Psoas muscle (tissue), 8 donors: ENCODE data around the gene SH3D19. TPM values are rescaled to one million over a fixed set of nuclear protein-coding genes. Genes with fewer than 3 reads are reported as not detected.
"Not testable (repeated sequence)": the region's sequence is repeated elsewhere in the genome, so short reads cannot be mapped to it uniquely, and the experiment has no call there.

ENCODE experiments used
- ATAC-seq, 4 donors: fragments of 200-7000 bp; cut with Tn5 transposase; one replicate each; pipeline ENCODE4 v1.9.1; 2020; ENCODE audit warnings: moderate library complexity in 3 of 4, mild to moderate bottlenecking in 2 of 4
- DNase-seq, 2 donors: peaks; one replicate each; pipeline ENCODE4 v3.0.0-alpha.2; 2020
- H3K27ac ChIP-seq: fragments of 200-600 bp; one replicate; pipeline ENCODE4 v1.8.0; 2022
- H3K27me3 ChIP-seq, 3 donors: fragments of 200-600 bp in 1 of 3; one replicate each; pipeline versions ENCODE4 v1.6.1 to v1.8.0; 2013 to 2022; ENCODE audit warnings: low read length in 2 of 3, mild to moderate bottlenecking in 2 of 3, moderate library complexity in 1 of 3; ENCODE audit not compliant: insufficient read depth in 3 of 3
- H3K36me3 ChIP-seq, 2 donors: fragments of 200-600 bp in 1 of 2; one replicate each; pipeline versions ENCODE4 v1.6.1 to v1.8.0; 2013 to 2022; ENCODE audit warnings: low read depth in 1 of 2, mild to moderate bottlenecking in 1 of 2, moderate library complexity in 1 of 2; ENCODE audit not compliant: insufficient read depth in 1 of 2
- H3K4me1 ChIP-seq: fragments of 200-600 bp; one replicate; pipeline ENCODE4 v1.8.0; 2022
- H3K4me3 ChIP-seq: fragments of 200-600 bp; one replicate; pipeline ENCODE4 v1.8.0; 2022; ENCODE audit warnings: mild to moderate bottlenecking
- H3K9me3 ChIP-seq: fragments of 200-600 bp; one replicate; pipeline ENCODE4 v1.8.0; 2022
- WGBS, 3 donors: extraction: QIAGEN DNeasy Blood & Tissue Kit; methylation state at CpG; one replicate each; pipeline versions ENCODE4 v1.1.6 to v1.1.7; 2013; 5-methylcytosine and 5-hydroxymethylcytosine counted together
- intact Hi-C, 2 donors: fragments of 100-400 bp; cut with DNase I; formaldehyde crosslinking; loops; one replicate each; pipeline versions ENCODE4 v1.11.0 to v1.14.2; 2022
- polyA plus RNA-seq, 3 donors: library from polyadenylated mRNA; stranded (reverse); fragments of 200-250 nt; gene quantifications; one replicate each; pipeline ENCODE4 v1.2.3, GENCODE V29; 2013
- total RNA-seq, 4 donors: library from RNA; stranded (reverse); fragmentation: NEBNext Ultra II Directional in 2 of 4; extraction: Animal tissue kit (Norgen Biotek cat#: 25700) in 2 of 4; gene quantifications; one replicate each; pipeline versions ENCODE4 v1.2.1 to v1.2.4, GENCODE V29; 2021 to 2023
- TF ChIP-seq, protein P1 (sequence below): fragments of 200-600 bp; IDR thresholded peaks from one replicate; pipeline ENCODE4 v1.8.0; 2022; ENCODE audit warnings: antibody characterized with exemption
- donor health status: healthy with polysubstance abuse.
- donor health status: DM: no; HTN: no; CAD: no; lungs with moderate emphysema.
- donor health status: Bipolar disorder and iron deficiency.
- donor health status: healthy.
- donor health status: DM: yes; HTN: yes; CAD: no.
- donor health status: DM: no; HTN: no; CAD: no.
- donor health status: DM: no; HTN: no; CAD: no.
- donor health status: DM: yes; HTN: yes; CAD: no.

The SH3D19 gene
- total and polyA plus RNA-seq, 7 donors: 7.0 to 59.0 (median 26.9) TPM

DNA sequence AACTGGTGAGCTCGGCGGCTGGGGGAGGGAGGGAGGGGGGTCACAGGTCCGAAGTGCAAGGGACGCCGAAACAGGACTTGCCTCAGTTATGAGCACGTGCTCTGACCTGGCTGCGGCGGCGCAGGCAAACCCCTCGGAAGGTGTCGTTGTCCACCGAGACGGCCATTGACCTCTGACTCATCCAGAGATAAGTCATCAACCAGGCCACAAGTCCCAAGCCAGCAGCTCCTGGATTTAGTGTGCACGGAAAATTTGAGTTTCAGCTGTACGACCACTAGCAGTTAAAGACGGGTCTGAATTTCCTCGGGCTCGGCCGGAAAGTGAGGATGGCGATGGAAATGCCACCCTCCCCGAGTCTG lies 674 bp downstream of the SH3D19 start:
- Histone ChIP-seq H3K4me1 (peaks cover 4% of the 10 kb centered on the region), H3K9me3 (no peaks in the 10 kb centered on the region), H3K36me3 (no peaks in the 10 kb centered on the region), H3K4me3 (peak overlapping the region; percentile 87), H3K27ac (peak overlapping the region; percentile 94), H3K27me3 (no peaks in the 10 kb centered on the region)
- WGBS, 3 donors: 2 to 4% (median 2%) methylated on average over 21 of the region's 21 CpGs
- ATAC-seq (peak; percentile 92 to 95 (median 93)), DNase-seq (peak; percentile 67 to 85)
- intact Hi-C loops: loop anchor here in 1 of 2 donors (10.0 kb wide), 1 partner anchor 50 kb away; the partner anchor contains the start of gene PRSS48
- TF ChIP-seq, protein P1, sequence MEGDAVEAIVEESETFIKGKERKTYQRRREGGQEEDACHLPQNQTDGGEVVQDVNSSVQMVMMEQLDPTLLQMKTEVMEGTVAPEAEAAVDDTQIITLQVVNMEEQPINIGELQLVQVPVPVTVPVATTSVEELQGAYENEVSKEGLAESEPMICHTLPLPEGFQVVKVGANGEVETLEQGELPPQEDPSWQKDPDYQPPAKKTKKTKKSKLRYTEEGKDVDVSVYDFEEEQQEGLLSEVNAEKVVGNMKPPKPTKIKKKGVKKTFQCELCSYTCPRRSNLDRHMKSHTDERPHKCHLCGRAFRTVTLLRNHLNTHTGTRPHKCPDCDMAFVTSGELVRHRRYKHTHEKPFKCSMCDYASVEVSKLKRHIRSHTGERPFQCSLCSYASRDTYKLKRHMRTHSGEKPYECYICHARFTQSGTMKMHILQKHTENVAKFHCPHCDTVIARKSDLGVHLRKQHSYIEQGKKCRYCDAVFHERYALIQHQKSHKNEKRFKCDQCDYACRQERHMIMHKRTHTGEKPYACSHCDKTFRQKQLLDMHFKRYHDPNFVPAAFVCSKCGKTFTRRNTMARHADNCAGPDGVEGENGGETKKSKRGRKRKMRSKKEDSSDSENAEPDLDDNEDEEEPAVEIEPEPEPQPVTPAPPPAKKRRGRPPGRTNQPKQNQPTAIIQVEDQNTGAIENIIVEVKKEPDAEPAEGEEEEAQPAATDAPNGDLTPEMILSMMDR: no peak

DNA sequence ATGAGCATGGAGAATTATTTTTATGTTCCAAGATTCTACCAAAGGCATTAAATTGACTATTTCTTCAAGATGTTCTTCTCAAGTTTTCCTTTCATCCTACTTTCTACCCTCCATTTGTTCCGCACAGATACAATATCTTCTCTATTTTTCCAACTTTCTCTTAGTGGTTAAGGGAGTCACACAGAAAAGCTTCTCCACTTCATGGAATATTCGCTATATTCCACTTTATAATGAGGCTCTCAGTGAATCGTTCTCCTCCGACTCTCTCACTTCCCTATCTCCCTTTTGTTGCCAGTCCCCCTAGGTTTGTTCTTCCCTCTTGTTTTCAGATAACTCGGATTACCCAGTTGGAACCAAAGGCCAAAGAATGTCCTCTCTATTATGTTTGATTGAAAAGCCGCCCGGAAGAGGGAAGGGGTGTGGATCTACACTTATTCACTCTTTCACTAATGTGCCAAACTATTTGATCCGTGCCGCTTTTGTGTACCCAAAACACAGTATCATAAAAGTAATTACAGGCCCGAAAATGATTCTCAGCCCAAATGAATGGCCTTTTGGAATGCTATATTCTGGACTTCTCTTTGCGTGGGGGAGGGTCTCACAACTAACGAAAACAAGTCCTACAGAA lies 1.2 kb downstream of the SH3D19 start:
- TF ChIP-seq, protein P1: no peak
- ATAC-seq (no peak), DNase-seq (no peak)
- WGBS, 3 donors: 22 to 35% (median 26%) methylated on average over 12 of the region's 12 CpGs
- Histone ChIP-seq H3K4me1 (peaks cover 4% of the 10 kb centered on the region), H3K27ac (peak overlapping the region; percentile 94), H3K9me3 (no peaks in the 10 kb centered on the region), H3K4me3 (peak overlapping the region; percentile 87), H3K27me3 (no peaks in the 10 kb centered on the region), H3K36me3 (no peaks in the 10 kb centered on the region)
- intact Hi-C loops: loop anchor here in 1 of 2 donors (10.0 kb wide), 1 partner anchor 49 kb away; the partner anchor contains the start of gene PRSS48

DNA sequence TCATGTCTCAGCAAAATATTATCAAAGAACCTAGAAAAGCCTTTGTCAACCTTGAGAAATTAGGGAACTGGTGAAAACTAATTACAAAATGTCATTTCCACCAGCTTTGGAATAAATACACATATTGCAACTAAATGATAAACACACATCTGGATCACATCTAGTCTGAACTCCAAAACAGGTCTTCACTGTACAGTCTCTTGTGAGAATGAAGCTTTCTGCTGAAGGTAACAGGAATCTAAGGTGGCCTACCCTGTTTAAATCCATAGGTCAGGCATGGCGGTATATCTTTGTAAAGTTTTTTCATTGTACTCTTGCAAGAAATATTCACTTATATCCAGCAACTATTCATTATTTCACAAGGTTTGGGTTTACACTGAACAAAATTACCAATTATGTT lies 1.7 kb downstream of the SH3D19 start:
- H3K27ac ChIP-seq: peak overlapping the region; percentile 94
- no peaks in the 10 kb centered on the region for H3K27me3 ChIP-seq
- TF ChIP-seq, protein P1: no peak
- 92 to 94% (median 94%) methylated on average over 1 of the region's 1 CpG for WGBS, 3 donors
- ATAC-seq: no peak
- intact Hi-C loops: loop anchor here in 1 of 2 donors (10.0 kb wide), 1 partner anchor 49 kb away; the partner anchor contains the start of gene PRSS48
- H3K36me3 ChIP-seq: no peaks in the 10 kb centered on the region
- peaks cover 4% of the 10 kb centered on the region for H3K4me1 ChIP-seq
- no peaks in the 10 kb centered on the region for H3K9me3 ChIP-seq
- peak overlapping the region; percentile 87 for H3K4me3 ChIP-seq
- DNase-seq: no peak

DNA sequence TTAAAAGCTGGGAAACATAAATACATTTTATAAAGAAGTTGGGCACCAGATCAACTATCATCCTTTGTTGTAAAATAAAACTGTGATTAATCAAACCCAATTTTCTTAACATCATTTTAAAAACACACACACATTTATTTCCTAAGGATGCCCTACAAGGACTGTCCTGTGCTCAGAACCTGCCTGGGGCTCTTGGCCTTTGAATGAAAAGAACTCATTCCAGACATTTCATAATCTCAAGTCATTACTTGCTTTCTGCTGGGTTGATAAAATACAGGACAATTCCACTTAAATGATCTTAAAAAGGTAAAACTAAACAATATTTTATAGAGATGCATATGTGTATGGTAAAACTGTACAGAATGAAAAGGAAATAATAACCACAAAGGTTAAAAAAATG lies 2.8 kb downstream of the SH3D19 start:
- intact Hi-C loops: loop anchor here in 1 of 2 donors (10.0 kb wide), 1 partner anchor 48 kb away; the partner anchor contains the start of gene PRSS48
- H3K4me3 ChIP-seq: no peak overlapping the region

DNA sequence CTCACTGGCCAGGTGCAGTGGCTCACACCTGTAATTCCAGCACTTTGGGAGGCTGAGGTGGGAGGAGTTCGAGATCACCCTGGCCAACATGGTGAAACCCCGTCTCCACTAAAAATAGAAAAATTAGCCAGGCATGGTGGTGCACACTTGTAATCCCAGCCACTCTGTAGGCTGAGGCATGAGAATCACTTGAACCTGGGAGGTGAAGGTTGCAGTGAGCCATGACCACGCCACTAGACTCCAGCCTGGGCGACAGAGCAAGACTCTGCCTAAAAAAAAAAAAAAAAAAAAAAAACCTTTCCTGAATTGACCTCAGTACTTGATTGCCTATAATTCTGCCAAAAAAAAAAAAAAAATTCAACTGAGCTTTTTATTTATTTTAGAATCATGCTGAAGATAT lies 3.2 kb downstream of the SH3D19 start:
- not testable (repeated sequence) for H3K4me3 ChIP-seq, DNase-seq, H3K36me3 ChIP-seq, H3K27me3 ChIP-seq, H3K27ac ChIP-seq, ATAC-seq, H3K4me1 ChIP-seq, H3K9me3 ChIP-seq
- WGBS, 3 donors: 73 to 80% (median 73%) methylated on average over 4 of the region's 4 CpGs
- intact Hi-C loops: loop anchor here in 1 of 2 donors (10.0 kb wide), 1 partner anchor 47 kb away; the partner anchor contains the start of gene PRSS48

More for the DNA sequence above, 2.8 kb downstream of the SH3D19 start:
- DNase-seq (no peak), ATAC-seq (no peak)
- Histone ChIP-seq H3K4me1 (peaks cover 4% of the 10 kb centered on the region), H3K27ac (no peak overlapping the region), H3K36me3 (no peaks in the 10 kb centered on the region), H3K9me3 (no peaks in the 10 kb centered on the region), H3K27me3 (no peaks in the 10 kb centered on the region)
- TF ChIP-seq, protein P1: no peak
